Measurements from ENCODE around the gene SLC6A19.

The SLC6A19 gene

GRCh38 chr5:1167361-1167727 lies 34.1 kb upstream of the SLC6A19 start:
- DNase-seq, result no peak

DNA sequence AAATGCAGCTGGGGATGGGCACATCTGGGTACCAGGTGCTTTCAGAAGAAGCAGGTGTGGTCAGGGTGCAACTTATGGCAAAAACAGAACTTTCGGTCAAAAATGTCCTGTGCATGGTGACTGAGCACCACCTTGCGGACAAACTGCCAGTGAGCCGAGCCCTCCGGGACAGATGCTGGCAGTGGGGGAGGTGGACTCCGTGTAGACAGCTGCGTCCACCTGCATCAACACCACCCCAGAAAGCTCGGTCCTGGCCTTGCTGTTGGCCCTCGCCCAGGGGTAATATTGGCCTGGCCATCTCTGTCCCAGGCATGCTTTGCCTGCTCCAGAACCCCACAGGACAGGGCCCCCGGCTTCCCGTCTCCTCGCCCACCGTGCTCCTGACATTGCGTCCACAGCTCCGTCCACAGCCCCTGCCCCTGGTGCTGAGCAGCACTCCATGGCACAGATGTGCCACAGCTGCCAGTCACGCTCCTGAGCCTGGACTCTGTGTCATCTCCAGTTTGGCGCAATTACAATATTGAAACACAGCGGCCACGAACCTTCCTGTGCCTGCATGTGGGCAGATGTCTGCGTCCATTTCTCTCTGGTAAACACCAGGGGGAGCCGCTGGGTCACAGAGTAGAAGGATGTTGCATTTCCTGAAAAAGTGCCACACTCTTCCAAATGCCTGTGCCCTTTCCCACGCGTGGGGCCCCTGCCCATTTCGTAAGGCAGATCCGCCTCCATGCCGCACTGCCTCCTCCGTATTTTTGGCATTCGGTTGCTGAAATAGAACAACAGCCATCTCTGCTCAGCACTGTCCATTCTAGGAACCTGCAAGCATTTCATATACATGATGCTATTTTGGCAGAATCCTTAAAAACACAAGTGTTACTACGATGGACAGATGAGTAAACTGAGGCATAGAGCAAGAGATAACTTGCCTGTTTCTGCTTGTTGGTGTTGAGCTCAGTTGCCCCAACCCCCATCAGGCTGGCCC lies 33.4 kb upstream of the SLC6A19 start:
- peak; percentile 49 to 82 (median 53) for DNase-seq

- no peak for DNase-seq
Observed at GRCh38 chr5:1168796-1169195, 32.6 kb upstream of the SLC6A19 start.

- no peak for DNase-seq
Observed at GRCh38 chr5:1169211-1170115, 31.9 kb upstream of the SLC6A19 start.

DNA sequence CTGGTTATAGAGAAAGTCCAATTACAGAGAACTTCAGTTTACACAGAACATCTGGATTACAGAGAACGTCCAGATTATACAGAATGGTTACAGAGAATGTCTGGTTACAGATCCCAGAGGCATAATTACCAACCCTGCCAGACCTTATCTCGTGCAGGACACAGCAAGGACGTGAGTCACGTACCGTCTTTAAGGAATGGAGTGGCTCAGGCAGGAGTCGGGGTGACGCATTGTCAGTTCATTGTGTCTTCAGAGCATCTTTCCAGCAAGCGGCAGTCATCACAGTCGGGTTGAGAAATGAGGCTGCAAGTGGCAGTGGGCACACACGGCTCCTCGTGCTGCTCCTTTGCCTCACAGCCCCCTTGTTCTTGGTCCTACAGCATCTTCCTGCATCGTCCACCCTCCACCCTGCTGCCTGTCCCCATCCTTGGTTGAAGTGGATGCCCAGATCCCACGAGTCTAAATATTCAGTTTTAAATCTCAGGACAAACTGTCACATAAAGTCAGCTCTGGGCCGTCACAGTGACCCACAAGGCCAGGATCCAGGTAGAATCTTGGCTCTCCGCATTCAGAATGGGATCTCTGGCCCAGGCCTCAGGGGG lies 30.0 kb upstream of the SLC6A19 start:
- no peak for DNase-seq

DNA sequence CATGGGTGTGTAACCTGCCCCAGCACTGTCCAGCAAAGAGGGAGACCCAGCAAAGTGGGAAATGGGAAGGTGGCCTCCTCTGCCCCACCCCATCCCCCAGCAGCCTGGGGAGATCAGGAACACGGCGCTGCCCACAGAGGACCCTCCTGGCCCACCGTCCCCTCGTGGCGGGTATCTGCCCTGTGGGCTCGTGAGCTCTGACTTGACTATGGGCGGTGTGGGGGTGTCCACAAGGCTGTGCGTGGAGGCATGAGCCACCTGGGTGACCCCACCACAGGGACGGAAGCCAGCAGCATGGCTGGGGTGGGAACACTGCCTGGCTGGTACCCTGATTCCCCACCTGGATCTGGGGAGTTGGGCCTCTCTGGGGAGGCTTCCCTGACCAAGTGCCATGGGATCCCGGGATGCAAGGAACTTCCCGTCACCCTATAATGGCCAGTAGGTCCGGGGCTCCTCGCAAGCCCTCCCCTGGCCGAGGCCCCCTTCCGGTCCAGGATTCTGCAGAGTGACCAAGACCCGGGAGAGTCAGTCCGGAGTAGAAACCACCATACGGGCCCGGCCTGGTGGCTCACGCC lies 29.3 kb upstream of the SLC6A19 start:
- no peak for DNase-seq

DNA sequence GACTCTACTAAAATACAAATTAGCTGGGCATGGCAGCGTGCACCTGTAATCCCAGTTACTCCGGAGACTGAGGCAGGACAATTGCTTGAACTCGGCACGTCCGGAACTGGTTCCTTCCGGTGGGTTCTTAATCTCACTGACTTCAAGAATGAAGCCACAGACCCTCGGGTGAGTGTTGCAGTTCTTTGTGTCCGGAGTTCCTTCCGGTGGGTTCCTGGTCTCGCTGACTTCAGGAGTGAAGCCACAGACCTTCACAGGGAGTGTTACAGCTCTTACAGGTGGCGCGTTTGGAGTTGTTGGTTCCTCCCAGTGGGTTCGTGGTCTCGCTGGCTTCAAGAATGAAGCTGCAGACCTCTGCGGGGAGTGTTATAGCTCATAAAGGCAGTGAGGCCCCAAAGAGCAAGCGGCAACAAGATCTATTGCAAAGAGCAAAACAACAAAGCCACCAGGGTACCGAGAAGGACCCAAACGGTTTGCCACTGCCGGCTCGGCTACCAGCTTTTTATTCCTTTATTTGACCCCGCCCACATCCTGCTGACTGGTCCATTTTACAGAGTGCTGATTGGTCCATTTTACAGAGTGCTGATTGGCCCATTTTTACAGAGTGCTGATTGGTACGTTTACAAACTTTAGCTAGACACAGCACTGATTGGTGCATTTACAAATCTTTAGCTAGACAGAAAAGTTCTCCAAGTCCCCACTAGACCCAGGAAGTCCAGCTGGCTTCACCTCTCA lies 28.6 kb upstream of the SLC6A19 start:
- peak in 3 of 6 experiments; percentile 6 to 37 (median 29) for DNase-seq

- no peak for DNase-seq
Observed at GRCh38 chr5:1173485-1174070, 27.8 kb upstream of the SLC6A19 start.

- peak in 2 of 6 experiments; percentile 15 to 32 for DNase-seq
Observed at GRCh38 chr5:1174122-1174936, 27.1 kb upstream of the SLC6A19 start.

DNA sequence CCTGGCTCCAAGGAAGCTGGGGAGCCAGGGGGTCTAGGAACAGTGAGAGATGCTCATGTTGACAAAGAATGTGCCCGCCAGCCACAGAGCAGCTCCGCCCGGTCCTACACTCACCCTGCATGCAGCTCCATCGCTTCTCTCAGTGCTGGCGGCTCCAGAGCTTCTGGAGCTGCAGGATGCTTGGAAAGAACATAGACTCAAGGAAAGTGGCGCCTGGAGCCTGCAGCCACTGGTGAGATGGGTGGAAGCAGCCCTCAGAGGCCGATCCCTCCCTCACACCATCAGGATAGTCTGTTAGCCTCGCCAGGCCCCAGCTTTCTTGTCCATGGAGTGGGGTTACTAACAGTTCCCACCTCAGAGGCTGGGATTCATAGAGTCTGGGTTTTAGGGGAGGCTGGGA lies 26.4 kb upstream of the SLC6A19 start:
- no peak for DNase-seq

DNA sequence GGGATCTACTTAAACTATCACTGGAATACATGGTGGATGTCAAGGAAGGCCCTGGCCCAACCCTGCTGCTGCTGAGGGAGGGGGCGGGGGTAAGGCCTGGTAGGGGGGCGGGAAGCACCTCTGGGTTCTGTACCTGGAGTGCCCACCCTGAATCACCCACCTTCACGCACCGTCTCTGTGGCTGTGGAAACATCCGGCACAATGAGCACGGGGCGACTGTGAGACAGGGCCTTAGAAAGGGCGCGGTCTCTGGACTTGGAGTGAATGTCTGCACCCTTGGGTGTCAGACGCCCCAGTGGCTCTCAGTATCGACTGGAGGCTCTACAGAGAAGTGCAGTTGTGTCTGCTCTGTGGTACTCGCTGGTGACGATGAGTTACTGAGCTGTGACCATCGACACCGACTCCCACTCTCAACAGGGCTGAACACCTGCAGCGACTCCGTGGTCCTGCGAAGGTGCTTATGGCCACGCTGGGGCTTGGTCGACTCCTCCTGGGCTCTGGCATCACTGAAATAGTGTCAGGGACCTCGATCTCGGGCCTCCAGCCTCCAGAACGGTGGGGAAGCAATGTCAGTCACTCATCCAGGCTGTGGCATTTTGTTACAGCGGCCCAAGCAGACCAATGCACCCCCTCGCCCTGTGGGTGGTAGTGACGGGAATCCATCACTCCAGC lies 25.5 kb upstream of the SLC6A19 start:
- no peak for DNase-seq

- no peak for DNase-seq
Observed at GRCh38 chr5:1176473-1177391, 24.7 kb upstream of the SLC6A19 start.

- DNase-seq, result no peak
Observed at GRCh38 chr5:1177826-1178528, 23.4 kb upstream of the SLC6A19 start.

DNA sequence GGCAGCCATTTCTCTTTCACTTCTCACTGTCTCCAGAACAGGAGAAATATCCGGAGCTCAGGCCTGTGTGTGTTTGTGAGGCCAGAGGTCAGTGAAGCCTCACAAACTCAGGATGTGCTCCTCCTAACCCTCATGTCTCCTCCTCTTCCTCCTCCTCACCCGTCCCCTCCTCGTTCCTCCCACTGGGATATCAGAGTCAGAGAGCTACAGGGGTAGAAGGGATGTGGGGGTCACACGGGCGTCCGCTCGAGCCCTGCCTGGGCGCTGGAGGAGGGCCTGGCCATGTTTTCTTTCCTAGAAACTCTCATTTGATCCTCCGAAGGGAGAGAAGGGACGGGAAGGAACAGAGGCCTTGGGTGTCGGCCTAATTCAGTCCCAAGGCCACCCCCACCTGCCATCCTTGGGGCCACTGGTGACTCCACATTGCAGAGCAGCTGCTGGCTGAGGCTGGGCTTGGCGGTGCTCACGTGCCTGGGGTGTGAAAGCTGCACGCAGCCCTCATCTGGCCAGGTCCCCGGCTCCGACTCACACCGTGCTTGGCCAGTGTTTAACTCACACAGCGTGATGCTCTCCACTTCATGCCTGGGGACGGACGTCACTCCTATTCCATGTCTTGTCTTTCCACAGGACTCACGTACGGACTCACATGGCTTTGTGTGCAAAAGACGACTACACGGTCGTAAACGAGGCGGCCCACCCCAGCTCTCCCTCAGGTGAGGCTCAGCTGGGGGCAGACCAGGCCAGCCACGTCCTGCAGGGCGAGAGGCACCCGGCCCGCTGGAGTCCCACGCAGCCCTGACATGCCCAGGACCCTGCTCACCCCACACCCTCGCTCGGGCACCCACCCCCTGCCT lies 22.6 kb upstream of the SLC6A19 start:
- DNase-seq, result no peak

GRCh38 chr5:1179383-1179715 lies 22.0 kb upstream of the SLC6A19 start:
- no peak for DNase-seq

DNA sequence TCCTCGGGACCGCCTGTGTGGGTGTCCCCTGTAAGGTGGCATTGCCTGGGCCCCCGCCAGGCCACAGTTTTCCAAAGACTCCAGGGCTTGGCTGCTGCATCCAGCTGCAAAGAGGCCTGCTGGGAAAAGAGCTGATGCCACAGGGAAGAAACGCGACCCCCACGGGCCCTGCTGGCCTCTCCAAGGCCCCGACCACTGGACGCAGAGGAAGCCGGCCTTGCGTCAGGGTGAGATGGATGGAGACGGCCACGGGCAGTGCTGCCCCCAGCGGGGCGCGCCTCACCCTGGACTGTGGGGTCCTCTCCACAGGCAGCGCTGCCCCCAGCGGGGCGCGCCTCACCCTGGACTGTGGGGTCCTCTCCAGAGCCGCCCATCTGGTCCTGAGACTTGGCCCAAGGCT lies 21.3 kb upstream of the SLC6A19 start:
- DNase-seq, result no peak

DNA sequence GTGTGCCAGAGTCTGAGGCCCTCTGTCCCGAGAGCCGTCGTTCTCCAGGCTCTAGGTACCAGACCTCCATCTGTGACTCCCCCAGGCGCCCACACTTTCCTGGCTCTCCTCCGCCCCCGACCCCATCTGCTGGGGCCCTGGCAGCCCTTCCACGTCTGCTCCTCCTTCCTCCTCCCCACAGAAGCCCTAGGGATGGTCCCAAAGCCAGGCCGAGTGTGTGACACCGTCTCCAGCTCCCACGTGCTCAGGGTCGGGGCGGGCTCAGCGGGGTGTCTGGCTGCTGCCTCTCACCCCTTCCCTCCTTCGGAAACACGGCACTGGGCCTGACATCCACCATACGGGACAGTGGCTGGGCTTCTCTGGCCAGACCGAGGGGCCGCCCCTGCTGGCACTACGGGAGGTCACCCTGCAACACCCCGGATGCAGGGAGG lies 20.5 kb upstream of the SLC6A19 start:
- DNase-seq, result no peak

All from stimulated activated naive CD4-positive, alpha-beta T cell (primary cell).